GM10248 (cell line): Measurements from ENCODE around the gene TMEM106C.

Source experiments
- CTCF ChIA-PET: fragments of 300-600 bp; sonication (Branson Sonifier 250); formaldehyde crosslinking; extraction: SDS; loops from one replicate; lab custom pipeline; 2021; ENCODE audit warnings: antibody characterized with exemption; lab: Yijun Ruan, JAX
- POLR2A ChIA-PET: fragments of 350-650 bp; sonication (Branson Sonifier 250); formaldehyde crosslinking; extraction: SDS; loops from one replicate; lab custom pipeline; 2020; ENCODE audit warnings: antibody characterized with exemption; lab: Yijun Ruan, JAX
- DNase-seq: peaks from one replicate; pipeline ENCODE4 v3.0.0; 2012; ENCODE audit errors: extremely low spot score
- CTCF ChIP-seq: IDR thresholded peaks from 2 replicates; pipeline ENCODE4 v1.5.1; 2012; ENCODE audit warnings: mild to moderate bottlenecking, low read depth; ENCODE audit errors: extremely low read depth, missing control alignments, control extremely low read depth

Gene TMEM106C

GRCh38 chr12:47980197-47980596 lies 16.8 kb downstream of the TMEM106C start:
- no peak for DNase-seq
- TF ChIP-seq CTCF, result no peak
- CTCF ChIA-PET, result interaction anchor here (0.9 to 1.2 kb wide), 2 partner anchors 17 to 33 kb away, joined by 3 to 4 read pairs; partner anchors contain the start of gene TMEM106C
- POLR2A ChIA-PET, result no interaction called here

- DNase-seq, result no peak
- ChIA-PET CTCF (interaction anchor here (0.9 to 1.2 kb wide), 2 partner anchors 17 to 32 kb away, joined by 3 to 4 read pairs; partner anchors contain the start of gene TMEM106C), POLR2A (no interaction called here)
- TF ChIP-seq CTCF, result no peak
Measured at GRCh38 chr12:47980779-47981495, 17.5 kb downstream of the TMEM106C start.

- ChIA-PET CTCF (no interaction called here), POLR2A (no interaction called here)
- no peak for TF ChIP-seq CTCF
- no peak for DNase-seq
Measured at GRCh38 chr12:47981496-47982260, 18.3 kb downstream of the TMEM106C start.

- CTCF ChIA-PET, result no interaction called here
- DNase-seq, result no peak
- TF ChIP-seq CTCF, result no peak
- POLR2A ChIA-PET, result no interaction called here
Measured at GRCh38 chr12:47982311-47982710, 18.9 kb downstream of the TMEM106C start.

GRCh38 chr12:47982770-47983169 lies 19.4 kb downstream of the TMEM106C start:
- ChIA-PET POLR2A (no interaction called here), CTCF (no interaction called here)
- DNase-seq, result no peak
- TF ChIP-seq CTCF, result no peak

GRCh38 chr12:47983541-47984115 lies 20.2 kb downstream of the TMEM106C start:
- ChIA-PET POLR2A (no interaction called here), CTCF (interaction anchor here (1.1 to 1.6 kb wide), 2 partner anchors 9 to 20 kb away, joined by 3 to 4 read pairs; partner anchors contain the start of gene TMEM106C)
- no peak for DNase-seq
- TF ChIP-seq CTCF, result no peak
